ENCODE measurements around the gene ACOXL.

The ACOXL gene

DNA sequence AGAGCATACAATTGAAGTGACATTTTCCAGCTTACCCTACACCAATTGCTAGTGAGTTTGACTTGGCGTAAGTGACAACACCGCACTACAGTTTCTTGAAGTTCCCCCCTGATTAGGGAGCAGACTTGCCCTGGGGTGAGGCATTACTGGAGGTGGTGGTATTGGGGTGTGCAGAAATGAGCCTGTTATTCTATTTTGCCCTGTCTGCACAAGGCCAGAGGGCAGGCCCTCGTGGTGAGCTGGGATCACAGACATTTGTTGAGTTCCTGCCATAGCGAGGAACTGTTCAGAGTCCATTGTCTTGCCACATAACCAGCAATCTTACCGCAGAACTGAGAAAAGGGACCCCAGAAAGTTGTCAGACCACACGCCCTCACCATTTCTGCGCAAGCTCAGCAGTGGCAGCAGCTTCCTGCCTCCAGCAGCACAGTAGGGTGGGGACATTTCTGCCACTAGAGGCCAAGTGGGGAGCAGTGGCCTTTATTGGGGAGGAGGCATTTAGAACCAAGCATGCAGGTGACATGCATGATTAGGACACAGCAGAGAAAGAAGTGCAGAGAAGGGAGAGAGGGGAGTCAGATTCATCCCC lies 284.8 kb downstream of the ACOXL start:
- DNase-seq, result no peak

- DNase-seq, result no peak
Observed at GRCh38 chr2:111017909-111018308, 285.5 kb downstream of the ACOXL start.

DNA sequence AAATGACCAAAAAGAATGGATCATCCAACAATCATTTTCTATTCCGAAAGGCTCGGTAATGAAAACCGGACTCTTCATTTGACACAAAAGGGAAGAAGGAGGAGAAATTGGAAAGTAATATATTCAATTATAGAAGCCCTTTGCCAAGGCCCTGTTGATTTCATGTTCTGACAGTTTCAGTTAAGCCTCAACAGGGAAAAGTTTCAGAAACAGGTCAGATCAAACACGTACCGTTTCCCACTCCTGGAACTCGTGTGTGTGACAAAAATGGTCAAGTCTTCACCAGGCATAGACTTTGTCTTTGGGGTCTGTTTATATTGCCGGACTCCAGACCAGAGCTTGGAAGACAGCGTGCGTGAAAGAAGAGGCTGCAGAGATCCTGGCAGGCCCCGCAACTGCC lies 287.0 kb downstream of the ACOXL start:
- no peak for DNase-seq

DNA sequence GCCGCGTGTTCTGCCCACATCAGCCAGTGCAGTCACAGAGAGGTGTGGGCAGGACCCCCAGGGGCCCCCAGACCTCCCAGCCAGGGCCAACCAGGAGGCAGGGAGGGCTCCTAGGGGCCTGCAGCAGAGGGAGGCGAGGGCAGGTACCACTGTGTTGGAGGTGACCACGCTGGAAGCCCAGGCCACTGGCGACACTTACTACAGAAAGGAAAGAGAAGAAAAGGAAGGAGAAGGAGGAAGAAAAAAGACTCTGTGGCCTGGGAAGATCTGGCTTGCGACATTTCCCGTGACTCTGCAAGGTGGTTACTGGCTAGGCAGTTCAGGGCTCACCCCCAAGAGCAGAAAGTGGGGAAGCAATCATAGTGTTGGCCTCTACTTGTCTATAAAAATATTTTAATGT lies 290.3 kb downstream of the ACOXL start:
- DNase-seq, result no peak

- DNase-seq, result no peak
Observed at GRCh38 chr2:111024496-111024895, 292.1 kb downstream of the ACOXL start.

DNA sequence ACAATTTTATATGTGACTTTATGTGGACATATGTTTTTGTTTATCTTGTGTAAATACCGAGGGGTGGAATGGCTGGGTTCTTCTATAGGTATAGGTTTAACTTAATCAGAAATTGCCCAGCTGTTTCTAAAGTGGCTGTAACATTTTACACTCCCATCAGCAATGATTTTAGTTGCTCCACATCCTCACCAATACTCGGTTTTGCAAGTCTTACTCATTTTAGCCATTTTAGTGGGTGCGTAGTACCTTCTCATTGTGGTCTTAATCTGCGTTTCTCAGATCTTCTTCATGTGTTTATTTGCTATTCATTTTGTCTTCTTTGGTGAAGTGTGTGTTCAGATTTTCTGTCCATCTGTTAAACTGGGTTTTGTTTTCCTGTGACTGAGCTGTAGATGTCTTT lies 292.9 kb downstream of the ACOXL start:
- peak in 1 of 5 experiments; percentile 73 for DNase-seq

DNA sequence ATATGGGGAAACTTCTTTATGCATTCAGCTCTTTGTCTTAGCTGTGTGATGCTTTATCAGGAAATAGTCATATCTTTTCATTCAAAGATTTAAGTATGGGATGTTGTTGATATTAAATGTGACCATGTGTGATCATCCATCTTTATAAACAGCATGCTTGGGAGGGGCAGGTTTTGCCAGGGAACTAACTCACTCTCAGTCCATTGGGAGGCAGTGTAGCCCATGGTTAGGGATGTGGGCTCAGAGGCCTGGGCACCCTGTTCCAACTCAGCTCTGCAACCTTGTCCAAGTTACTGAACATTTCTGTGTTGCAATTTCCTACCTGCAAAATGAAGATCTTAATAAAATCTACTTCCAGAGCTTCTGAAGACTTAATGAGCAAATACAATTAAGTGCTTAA lies 296.3 kb downstream of the ACOXL start:
- no peak for DNase-seq

- DNase-seq, result no peak
Observed at GRCh38 chr2:111029181-111029927, 297.0 kb downstream of the ACOXL start.

DNA sequence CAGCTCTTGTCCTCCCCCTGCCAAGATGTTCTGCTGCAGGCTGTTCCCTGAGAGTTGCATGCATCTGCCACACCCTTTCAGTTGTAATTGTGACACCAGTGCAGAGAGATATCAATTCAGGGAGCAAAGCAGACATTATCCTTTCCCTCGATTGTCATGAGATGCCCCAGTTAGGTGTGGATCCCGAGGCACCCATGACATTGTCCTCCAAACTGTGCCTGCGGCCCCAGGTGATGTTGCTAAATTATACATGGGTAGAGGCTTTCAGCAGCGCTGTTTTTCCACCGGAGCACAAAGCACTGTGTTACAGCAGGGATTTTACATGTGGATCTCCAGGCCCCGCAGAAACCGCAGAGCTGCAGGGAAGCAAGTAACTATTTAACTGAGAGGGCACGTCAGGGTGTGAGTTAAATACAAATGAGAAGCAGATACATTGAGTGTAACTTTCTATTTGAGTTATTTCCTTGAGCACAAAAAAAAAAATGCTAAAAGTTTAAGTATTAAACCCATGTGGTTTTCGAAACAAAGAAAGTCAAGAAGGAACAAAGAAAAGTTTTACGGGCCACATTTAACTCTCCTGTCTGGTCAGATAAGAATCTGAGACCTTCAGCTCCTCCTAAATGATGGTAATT lies 298.0 kb downstream of the ACOXL start:
- DNase-seq, result peak in 1 of 5 experiments; percentile 58

DNA sequence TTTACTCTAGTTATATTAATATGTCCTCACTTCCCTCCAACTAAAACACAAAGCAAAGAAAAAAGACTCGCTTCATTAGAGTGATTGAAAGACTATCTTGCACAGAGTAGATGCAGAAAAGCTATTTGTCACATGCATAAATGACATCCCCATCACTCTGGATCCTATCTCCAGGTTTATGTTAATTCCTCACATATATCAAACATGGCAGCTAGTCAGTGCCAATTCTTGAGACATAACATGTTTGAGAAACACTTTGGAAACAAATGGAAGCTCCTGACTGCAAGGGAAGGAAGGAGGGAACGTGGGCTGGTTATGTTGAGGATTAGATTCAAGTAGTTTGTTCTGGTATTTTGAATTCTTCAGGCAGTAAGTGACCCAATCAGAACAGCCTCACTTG lies 298.6 kb downstream of the ACOXL start:
- DNase-seq, result no peak

GRCh38 chr2:111031546-111032478 lies 299.4 kb downstream of the ACOXL start:
- no peak for DNase-seq

GRCh38 chr2:111032721-111033429 lies 300.5 kb downstream of the ACOXL start:
- no peak for DNase-seq

- DNase-seq, result no peak
Observed at GRCh38 chr2:111034146-111034545, 301.8 kb downstream of the ACOXL start.

DNA sequence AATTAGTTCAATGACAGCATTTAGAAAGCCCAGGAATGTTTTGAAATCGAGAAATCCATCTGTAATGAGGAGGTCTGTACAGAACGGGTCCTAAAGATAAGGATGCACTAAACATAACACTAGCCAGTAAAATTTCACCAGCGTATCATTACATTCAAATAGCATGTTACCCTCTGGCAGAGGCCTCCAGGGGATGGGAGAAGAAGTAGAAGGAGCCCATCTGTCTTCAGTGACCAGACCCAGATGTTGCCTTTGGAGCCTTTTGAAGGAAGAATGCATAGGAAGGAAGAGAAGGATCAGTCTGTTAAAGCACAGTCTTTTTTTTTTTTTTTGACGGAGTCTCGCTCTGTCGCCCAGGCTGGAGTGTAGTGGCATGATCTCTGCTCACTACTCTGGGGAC lies 302.2 kb downstream of the ACOXL start:
- DNase-seq, result no peak

DNA sequence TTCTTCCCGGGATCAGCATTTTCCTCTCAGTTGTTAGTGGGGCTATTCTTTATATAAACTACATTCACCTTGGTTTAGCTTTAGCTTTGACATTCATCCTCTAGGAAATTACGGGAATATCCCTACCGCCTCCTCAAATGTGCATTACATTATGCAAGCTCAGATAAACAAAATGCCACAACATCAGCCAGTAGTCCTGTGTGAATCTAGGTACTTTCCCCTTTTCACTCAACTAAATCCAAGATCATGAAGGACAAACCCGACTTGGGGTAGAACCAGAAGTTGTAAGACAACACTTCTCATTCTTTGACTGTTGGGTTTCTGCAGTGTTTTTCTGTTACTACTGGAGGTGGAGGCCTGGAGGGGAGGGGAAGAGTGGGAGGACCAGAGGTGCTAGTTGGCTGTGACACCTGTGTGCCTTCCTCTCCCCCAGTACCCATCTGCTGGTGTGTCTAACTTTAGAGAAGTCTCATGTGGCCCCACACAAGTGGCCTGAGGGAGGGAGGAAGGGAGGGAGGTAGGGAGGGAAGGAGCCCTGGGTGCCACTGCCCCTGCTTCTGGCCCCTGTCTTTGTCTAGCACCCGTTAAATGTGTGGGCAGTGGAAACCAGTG lies 303.6 kb downstream of the ACOXL start:
- DNase-seq, result no peak

DNA sequence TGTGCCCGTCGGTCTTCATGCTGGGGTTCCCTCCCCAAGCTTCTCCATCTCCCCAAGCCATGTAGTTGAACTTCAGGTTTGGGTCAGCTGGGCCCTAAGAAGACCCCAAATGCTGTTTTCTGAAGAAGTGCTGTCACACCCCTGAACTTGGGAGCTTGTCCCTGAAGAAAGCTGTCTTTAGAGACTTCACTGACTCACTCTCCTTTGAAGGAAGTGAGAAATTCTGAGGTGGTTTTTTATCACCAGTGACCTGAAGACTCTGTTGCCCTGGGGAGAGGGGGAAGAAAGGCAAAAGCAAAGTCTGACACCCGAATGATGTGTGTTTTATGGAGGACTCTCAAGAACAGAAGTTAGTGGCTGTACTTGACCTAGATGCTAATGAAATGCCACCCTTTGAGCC lies 304.8 kb downstream of the ACOXL start:
- DNase-seq, result no peak

DNA sequence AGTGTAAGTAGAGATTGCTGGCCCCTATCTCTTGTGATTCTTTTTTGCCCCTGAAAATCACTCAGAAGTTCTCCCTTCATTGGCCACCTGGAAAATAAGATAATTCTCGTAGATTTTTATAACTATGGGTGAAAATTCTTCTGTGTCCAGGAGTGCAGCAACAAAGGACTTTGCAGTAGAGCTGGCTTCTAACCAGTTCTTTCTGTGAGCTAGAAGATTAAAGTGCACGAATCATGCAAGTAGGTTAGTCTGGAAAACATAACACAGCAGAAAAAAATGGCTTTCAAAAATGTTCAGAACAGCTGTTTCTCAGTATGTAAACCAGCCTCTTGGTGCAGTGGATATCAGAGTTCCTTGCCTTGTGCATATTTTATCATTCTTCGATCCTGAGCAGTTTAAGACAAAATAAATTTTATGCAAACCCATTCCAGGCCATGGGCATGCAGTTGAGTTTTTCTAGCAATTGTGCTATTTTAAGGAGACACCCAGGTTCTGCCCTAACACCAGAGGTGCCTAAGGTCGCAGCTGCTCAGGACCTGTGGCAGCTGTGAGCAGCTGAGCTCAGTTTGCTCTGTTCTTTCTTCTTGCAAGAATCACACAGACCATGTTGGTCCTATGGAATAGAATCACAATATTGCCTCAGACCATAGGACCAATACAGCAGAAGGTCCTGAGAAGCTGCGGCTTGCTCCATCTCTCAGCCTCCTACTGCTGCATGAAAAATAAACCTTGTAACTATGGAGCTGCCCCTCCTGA lies 307.4 kb downstream of the ACOXL start:
- DNase-seq, result no peak

DNA sequence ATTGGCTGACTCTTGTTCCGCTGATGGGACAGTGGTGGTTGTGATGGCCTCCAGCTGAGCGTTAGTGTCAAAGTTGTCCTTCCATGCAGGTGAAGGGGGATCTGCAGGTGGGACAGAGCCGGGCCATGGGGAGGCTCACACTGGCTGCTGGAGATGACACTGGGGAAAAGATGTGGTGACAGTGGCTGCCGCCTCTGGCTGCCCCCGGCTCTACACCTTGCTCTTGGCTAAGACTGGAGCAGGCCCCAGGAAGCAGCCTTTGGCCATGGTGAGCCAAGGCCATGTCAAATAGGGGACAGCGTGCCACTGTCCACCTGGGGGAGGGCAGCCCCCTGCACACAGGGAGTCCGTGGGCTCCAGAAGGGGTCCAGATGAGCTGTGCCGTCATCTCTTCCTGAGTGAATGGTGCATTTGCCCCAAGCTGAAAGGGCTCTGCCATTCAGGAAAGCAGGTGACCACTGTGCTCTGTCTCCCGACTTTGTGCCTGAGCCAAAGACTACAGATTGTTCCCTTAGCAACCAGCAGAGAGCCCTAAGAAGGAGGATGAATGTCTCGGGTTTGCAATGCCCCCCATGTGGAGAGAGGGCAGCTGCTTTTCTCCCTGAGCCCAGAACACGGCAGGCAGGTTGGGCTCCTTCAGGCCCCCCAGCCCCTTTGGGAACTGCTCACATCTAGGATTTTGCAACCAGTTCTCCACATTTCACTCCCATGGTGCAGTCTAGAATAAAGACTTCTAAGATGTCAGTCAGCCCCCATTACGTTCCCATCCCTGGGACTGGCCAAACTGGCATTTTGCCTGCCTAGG lies 309.2 kb downstream of the ACOXL start:
- no peak for DNase-seq

DNA sequence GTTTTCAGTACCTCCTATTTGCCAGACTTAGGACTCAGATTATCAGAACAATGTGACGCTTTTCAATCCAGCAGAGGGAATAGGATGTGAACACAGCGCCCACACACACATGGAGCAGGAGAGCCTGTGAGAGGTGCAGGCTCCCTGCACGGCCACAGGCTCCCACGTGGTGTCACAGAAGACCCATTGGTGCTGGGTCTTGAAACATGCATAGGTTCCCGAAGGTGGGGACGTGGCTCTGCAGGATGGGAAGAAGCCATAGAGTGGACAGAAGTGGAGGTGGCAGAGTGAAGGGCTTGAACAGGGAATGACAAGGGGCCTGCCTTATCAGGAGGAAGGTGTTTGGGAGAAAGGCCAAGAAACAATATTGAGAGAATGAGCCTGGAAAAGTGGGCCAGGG lies 309.9 kb downstream of the ACOXL start:
- DNase-seq, result no peak
